GM21423 (cell line): Measurements from ENCODE around the gene IFIT1.
A peak's percentile ranks its signal among the peaks of the same experiment; 100 is the strongest.

Experiments
- ATAC-seq: cut with Tn5 transposase; IDR thresholded peaks from one replicate; pipeline ENCODE4 v1.9.1; 2021; ENCODE audit warnings: mild to moderate bottlenecking, moderate library complexity; ENCODE audit not compliant: unreplicated experiment

The IFIT1 gene

GRCh38 chr10:89391907-89392756, at the start of gene IFIT1:
TSS of gene IFIT1 (plus strand) at chr10:89392623. CDS start at chr10:89392713, 90 bp downstream.
- ATAC-seq: peak; percentile 80

- no peak for ATAC-seq
These were observed 49.2 kb upstream of the IFIT1 start for GRCh38 chr10:89343089-89343767.

DNA sequence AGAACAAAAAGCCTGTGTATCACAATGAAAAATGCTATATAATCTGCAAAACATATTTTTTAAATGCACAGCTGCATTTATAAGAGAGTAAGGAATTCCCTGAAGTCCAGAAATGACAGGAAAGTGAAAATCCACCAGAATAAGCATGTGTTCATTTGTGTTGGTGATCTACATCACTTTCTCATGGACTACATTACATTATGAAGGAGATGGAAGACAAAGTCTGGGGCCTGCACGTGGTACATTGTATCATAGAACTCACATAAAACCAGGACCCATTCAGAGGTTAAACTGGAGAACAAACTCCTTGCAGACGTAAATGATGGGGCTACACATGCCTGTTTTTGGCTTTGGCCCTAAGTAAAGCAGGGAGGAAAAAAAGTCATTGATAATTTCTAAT, 48.3 kb upstream of the IFIT1 start:
- no peak for ATAC-seq

DNA sequence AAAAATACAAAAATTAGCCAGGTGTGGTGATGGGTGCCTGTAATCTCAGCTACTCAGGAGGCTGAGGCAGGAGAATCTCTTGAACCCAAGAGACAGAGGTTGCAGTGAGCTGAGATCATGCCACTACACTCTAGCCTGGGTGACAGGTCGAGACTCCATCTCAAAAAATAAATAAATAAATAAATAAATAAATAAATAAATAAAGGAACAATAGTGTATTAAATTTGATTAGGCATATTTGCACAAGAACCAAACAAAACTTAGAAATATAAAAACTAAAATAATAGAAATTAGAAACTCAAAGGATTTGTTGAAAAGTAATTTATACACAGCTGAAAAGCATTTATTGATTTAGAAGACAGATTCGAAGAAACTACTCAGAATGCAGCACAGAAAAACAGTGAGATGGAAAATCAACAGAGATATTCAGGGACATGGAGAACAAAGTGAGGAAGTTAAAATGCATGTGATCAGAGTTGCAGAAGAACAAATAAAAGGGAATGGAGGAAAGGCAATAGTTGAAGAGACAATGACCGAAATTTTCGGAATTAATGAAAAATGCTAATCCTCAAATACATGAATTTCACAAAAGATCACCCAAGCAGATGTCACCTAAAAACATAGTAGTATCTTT, 46.9 kb upstream of the IFIT1 start:
- ATAC-seq: no peak

DNA sequence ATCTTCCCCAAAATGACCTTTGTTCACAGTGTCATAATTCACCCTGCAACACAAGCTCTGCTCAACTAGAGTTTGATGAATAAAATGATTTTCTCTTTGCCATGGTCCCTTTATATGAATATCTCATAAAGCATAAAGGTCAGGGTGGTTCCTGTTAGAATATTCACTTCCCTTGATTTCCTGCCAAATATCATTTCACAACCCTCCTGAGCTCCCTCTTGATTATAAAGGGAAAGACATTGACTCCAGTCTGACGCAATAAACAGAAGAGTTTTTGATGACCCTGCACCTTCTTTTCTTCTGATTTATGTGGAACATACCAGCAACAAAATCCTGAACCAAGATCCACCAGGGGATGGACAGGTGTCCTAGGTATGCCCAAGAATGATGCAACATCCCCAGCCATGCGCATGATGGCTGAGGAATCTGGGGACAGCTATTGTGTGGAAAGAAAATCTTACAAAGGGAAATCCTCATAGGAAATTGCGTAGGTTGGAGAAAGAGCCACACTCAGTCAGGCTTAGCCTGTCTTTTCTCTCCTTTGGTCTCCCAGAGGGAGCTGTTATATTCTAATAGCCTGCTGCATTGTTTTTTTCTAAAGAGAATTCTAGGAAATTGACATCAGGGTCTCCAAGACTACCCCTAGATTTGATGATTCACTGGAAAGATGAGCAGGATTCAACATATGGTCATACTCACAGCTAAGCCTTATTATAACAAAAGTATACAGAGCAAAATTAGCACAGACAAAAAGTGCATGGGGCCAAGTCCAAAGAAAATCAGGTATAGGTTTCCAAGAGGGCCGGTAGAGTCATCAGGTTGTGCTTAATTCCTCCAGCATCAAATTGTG, 45.8 kb upstream of the IFIT1 start:
- ATAC-seq: no peak

GRCh38 chr10:89347701-89348457, 44.5 kb upstream of the IFIT1 start:
- no peak for ATAC-seq

- ATAC-seq: no peak
These were observed 43.9 kb upstream of the IFIT1 start for GRCh38 chr10:89348481-89348880.

GRCh38 chr10:89348975-89349374, 43.4 kb upstream of the IFIT1 start:
- no peak for ATAC-seq

GRCh38 chr10:89350631-89351315, 41.6 kb upstream of the IFIT1 start:
- peak; percentile 22 for ATAC-seq

GRCh38 chr10:89351412-89351779, 41.0 kb upstream of the IFIT1 start:
- ATAC-seq: peak; percentile 76

GRCh38 chr10:89351780-89352597, 40.4 kb upstream of the IFIT1 start:
- peak; percentile 30 for ATAC-seq

GRCh38 chr10:89352802-89353201, 39.6 kb upstream of the IFIT1 start:
- no peak for ATAC-seq

DNA sequence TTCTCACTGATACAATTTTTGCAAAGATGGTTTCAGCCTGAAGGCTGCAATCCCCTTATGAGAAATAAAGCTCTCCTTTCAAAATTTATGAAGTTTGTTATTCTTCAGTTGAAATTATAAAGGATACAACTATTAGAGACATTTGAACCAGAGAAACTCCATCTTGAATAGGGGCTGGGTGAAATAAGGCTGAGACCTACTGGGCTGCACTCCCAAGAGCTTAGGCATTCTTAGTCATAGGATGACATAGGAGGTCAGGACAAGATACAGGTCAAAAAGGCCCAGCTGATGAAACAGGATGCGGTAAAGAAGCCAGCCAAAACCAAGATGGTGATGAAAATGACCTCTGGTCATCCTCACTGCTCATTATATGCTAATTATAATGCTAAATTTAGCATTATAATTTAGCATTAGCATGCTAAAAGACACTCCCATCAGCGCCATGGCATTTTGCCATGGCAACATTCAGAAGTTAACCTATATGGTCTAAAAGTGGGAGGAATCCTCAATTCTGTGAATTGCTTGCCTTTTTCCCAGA, 37.0 kb upstream of the IFIT1 start:
- no peak for ATAC-seq

DNA sequence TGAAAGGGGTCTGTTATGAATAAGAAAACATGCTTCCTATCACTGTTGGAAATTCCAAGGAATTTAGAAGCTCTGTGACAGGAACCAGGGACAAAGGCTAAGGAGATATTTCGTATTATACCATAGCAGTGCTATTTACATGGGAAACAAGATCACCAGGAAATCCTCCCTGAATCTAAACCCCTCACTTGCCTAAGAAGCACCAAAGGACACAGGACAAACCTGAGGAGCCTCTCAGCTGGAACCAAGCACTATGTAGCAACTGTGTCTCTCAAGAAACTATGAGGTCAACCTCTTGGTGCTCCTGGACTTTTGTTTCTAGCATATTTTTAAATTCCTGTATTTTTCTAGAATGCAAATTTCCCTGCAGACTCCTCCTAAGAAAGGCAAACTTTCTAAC, 35.3 kb upstream of the IFIT1 start:
- ATAC-seq: no peak

- ATAC-seq: no peak
These were observed 34.4 kb upstream of the IFIT1 start for GRCh38 chr10:89357975-89358374.

- no peak for ATAC-seq
These were observed 32.3 kb upstream of the IFIT1 start for GRCh38 chr10:89360157-89360556.

DNA sequence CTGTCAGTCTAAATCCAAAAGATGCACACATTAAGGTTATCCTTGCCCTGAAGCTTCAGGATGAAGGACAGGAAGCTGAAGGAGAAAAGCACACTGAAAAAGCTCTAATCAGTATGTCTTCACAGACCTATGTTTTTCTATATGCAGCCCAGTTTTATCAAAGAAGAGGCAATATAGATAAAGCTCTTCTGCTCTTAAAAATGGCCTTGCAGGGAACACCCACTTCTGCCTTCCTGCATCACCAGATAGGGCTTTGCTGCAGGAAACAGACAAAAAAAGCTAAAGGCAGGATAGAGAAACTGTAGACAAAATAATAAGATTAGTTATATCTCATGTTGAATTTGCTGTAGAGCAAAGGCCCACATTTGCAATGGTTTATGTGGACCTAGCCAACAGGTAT, 29.5 kb upstream of the IFIT1 start:
- no peak for ATAC-seq

- peak; percentile 34 for ATAC-seq
These were observed 28.5 kb upstream of the IFIT1 start for GRCh38 chr10:89363729-89364442.
